SK-N-SH treated with all-trans-retinoic acid at 6 μM for 48 hours (cell line): ENCODE results near the gene PGR.

Experiments used
- ATAC-seq: fragments of 200-7000 bp; cut with Tn5 transposase; 3 replicates; pipeline ENCODE4 v1.9.1; 2020; ENCODE audit warnings: mild to moderate bottlenecking, moderate library complexity
- ARNTL ChIP-seq: fragments of 450-650 bp; formaldehyde crosslinking; IDR thresholded peaks from 2 replicates; pipeline ENCODE4 v1.5.0; 2020; ENCODE audit warnings: low read depth, mild to moderate bottlenecking, moderate library complexity, borderline replicate concordance
- BACH2 ChIP-seq: fragments of 250-450 bp; sonication (Bioruptor Pico); IDR thresholded peaks from 2 replicates; pipeline ENCODE4 v1.9.0; 2021; ENCODE audit warnings: mild to moderate bottlenecking, borderline replicate concordance
- CSDC2 ChIP-seq: fragments of 250-450 bp; sonication (Bioruptor Pico); IDR thresholded peaks from 2 replicates; pipeline ENCODE4 v1.5.0; 2020; ENCODE audit warnings: mild to moderate bottlenecking, moderate library complexity
- ESRRG ChIP-seq: fragments of 250-450 bp; sonication (Bioruptor Pico); IDR thresholded peaks from 2 replicates; pipeline ENCODE4 v1.6.1; 2021; ENCODE audit warnings: mild to moderate bottlenecking
- GLIS3 ChIP-seq: fragments of 250-450 bp; sonication (Bioruptor Pico); IDR thresholded peaks from 2 replicates; pipeline ENCODE4 v1.5.0; 2020; ENCODE audit warnings: mild to moderate bottlenecking, moderate library complexity
- ISL1 ChIP-seq: fragments of 250-450 bp; sonication (Bioruptor Pico); IDR thresholded peaks from 2 replicates; pipeline ENCODE4 v2.1.2; 2022; ENCODE audit warnings: mild to moderate bottlenecking, moderate library complexity
- OSR1 ChIP-seq: fragments of 250-450 bp; sonication (Bioruptor Pico); IDR thresholded peaks from 2 replicates; pipeline ENCODE4 v1.8.0; 2022; ENCODE audit warnings: moderate library complexity, mild to moderate bottlenecking, inconsistent platforms
- PPARA ChIP-seq: fragments of 250-450 bp; sonication (Bioruptor Pico); IDR thresholded peaks from 2 replicates; pipeline ENCODE4 v1.5.0; 2020; ENCODE audit warnings: mild to moderate bottlenecking, borderline replicate concordance
- RARB ChIP-seq: fragments of 250-450 bp; sonication (Bioruptor Pico); IDR thresholded peaks from 2 replicates; pipeline ENCODE4 v1.8.0; 2021; ENCODE audit warnings: mild to moderate bottlenecking, moderate library complexity
- SNAI2 ChIP-seq: fragments of 250-450 bp; sonication (Bioruptor Pico); IDR thresholded peaks from 2 replicates; pipeline ENCODE4 v1.5.0; 2020; ENCODE audit warnings: mild to moderate bottlenecking, moderate library complexity
- TCF4 ChIP-seq: fragments of 250-450 bp; sonication (Bioruptor Pico); IDR thresholded peaks from 2 replicates; pipeline ENCODE4 v1.8.0; 2021; ENCODE audit warnings: mild to moderate bottlenecking, moderate library complexity, borderline replicate concordance
- TOX ChIP-seq: fragments of 250-450 bp; sonication (Bioruptor Pico); IDR thresholded peaks from 2 replicates; pipeline ENCODE4 v1.8.0; 2021; ENCODE audit warnings: mild to moderate bottlenecking, moderate library complexity, borderline replicate concordance
- ZC3H10 ChIP-seq: fragments of 250-450 bp; sonication (Bioruptor Pico); IDR thresholded peaks from 2 replicates; pipeline ENCODE4 v1.5.1; 2021; ENCODE audit warnings: mild to moderate bottlenecking, moderate library complexity
- ZFP3 ChIP-seq: fragments of 250-450 bp; sonication (Bioruptor Pico); IDR thresholded peaks from 2 replicates; pipeline ENCODE4 v1.5.0; 2020; ENCODE audit warnings: mild to moderate bottlenecking, moderate library complexity
- ZNF565 ChIP-seq: fragments of 450-650 bp; formaldehyde crosslinking; conservative IDR thresholded peaks from 2 replicates; pipeline ENCODE4 v1.5.0; 2020; ENCODE audit warnings: low read depth, mild to moderate bottlenecking, moderate library complexity
- ZNF70 ChIP-seq: fragments of 450-650 bp; formaldehyde crosslinking; IDR thresholded peaks from 2 replicates; pipeline ENCODE4 v1.5.0; 2020; ENCODE audit warnings: mild to moderate bottlenecking, moderate library complexity
- ZNF8 ChIP-seq: fragments of 450-650 bp; formaldehyde crosslinking; IDR thresholded peaks from 2 replicates; pipeline ENCODE4 v1.5.0; 2020; ENCODE audit warnings: mild to moderate bottlenecking, moderate library complexity
- TF ChIP-seq, protein P1 (sequence below): fragments of 250-450 bp; sonication (Bioruptor Pico); IDR thresholded peaks from 2 replicates; pipeline ENCODE4 v1.5.1; 2021; ENCODE audit warnings: mild to moderate bottlenecking, moderate library complexity
- TF ChIP-seq, protein P2 (sequence below): fragments of 250-450 bp; sonication (Bioruptor Pico); IDR thresholded peaks from 2 replicates; pipeline ENCODE4 v1.5.1; 2020; ENCODE audit warnings: low read depth, mild to moderate bottlenecking, moderate library complexity
- TF ChIP-seq, protein P3 (sequence below): fragments of 250-450 bp; sonication (Bioruptor Pico); IDR thresholded peaks from 2 replicates; pipeline ENCODE4 v1.8.0; 2021; ENCODE audit warnings: low read depth, mild to moderate bottlenecking, moderate library complexity, borderline replicate concordance
- TF ChIP-seq, protein P4 (sequence below): fragments of 250-450 bp; sonication (Bioruptor Pico); IDR thresholded peaks from 2 replicates; pipeline ENCODE4 v1.5.0; 2020; ENCODE audit warnings: mild to moderate bottlenecking, moderate library complexity
- TF ChIP-seq, protein P5 (sequence below): fragments of 250-450 bp; sonication (Bioruptor Pico); IDR thresholded peaks from 2 replicates; pipeline ENCODE4 v1.8.0; 2020; ENCODE audit warnings: mild to moderate bottlenecking, moderate library complexity, borderline replicate concordance

Gene PGR

DNA sequence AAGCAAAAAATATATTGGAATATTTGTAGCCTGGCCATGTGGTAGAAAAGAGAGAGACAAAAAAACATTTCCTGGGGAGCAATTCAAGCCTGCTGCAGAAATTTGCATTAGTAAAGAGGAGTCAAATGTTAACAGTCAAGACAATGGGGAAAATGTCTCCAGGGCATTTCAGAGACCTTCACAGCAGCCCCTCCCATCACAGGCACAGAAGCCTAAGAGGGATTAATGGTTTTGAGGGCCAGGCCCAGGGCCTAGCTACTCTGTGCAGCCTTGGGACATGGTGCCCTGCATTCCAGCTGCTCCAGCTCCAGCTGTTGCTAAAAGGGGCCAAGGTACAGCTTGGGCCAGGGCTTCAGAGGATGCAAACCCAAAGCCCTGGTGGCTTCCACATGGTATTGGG lies 46.8 kb downstream of the PGR start:
- ATAC-seq: no peak
- TF ChIP-seq, protein P1, sequence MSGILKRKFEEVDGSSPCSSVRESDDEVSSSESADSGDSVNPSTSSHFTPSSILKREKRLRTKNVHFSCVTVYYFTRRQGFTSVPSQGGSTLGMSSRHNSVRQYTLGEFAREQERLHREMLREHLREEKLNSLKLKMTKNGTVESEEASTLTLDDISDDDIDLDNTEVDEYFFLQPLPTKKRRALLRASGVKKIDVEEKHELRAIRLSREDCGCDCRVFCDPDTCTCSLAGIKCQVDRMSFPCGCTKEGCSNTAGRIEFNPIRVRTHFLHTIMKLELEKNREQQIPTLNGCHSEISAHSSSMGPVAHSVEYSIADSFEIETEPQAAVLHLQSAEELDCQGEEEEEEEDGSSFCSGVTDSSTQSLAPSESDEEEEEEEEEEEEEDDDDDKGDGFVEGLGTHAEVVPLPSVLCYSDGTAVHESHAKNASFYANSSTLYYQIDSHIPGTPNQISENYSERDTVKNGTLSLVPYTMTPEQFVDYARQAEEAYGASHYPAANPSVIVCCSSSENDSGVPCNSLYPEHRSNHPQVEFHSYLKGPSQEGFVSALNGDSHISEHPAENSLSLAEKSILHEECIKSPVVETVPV (CRISPR knock-in tag): no peak
- TF ChIP-seq ESRRG (CRISPR knock-in tag) (no peak), OSR1 (CRISPR knock-in tag) (no peak), CSDC2 (CRISPR knock-in tag) (no peak), BACH2 (CRISPR knock-in tag) (no peak), RARB (CRISPR knock-in tag) (no peak)
- TF ChIP-seq, all 23 proteins: peak for 0

DNA sequence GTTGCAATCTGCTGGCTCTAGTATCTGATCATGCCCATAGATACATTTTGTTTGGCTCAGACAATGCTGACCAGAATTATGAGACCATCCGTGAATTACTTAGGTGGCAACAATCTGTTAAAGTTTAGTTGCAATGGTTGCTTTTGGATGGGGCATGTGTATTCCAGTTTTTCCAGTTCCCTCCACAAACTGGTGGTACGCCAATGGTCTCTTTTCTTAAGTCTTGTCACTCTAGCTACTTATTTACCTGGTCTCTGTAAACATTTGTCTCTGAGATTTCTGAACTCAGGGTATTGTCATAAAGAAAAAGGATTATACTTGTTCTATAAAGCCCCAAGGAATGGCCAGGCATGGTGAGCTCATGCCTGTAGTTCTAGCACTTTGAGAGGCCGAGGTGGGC lies 65.9 kb downstream of the PGR start:
- ATAC-seq: no peak
- TF ChIP-seq PPARA (no peak), ZFP3 (CRISPR knock-in tag) (no peak), ZNF8 (CRISPR knock-in tag) (no peak), ARNTL (CRISPR knock-in tag) (no peak), TCF4 (CRISPR knock-in tag) (no peak), ZC3H10 (CRISPR knock-in tag) (no peak), GLIS3 (CRISPR knock-in tag) (no peak), ZNF565 (no peak), SNAI2 (CRISPR knock-in tag) (no peak), BACH2 (CRISPR knock-in tag) (no peak), TOX (CRISPR knock-in tag) (no peak), ZNF70 (CRISPR knock-in tag) (no peak), ISL1 (CRISPR knock-in tag) (no peak), OSR1 (CRISPR knock-in tag) (no peak), ESRRG (CRISPR knock-in tag) (no peak)
- TF ChIP-seq, protein P1 (CRISPR knock-in tag): no peak
- TF ChIP-seq, protein P2, sequence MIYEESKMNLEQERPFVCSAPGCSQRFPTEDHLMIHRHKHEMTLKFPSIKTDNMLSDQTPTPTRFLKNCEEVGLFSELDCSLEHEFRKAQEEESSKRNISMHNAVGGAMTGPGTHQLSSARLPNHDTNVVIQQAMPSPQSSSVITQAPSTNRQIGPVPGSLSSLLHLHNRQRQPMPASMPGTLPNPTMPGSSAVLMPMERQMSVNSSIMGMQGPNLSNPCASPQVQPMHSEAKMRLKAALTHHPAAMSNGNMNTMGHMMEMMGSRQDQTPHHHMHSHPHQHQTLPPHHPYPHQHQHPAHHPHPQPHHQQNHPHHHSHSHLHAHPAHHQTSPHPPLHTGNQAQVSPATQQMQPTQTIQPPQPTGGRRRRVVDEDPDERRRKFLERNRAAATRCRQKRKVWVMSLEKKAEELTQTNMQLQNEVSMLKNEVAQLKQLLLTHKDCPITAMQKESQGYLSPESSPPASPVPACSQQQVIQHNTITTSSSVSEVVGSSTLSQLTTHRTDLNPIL: no peak
- TF ChIP-seq, protein P3, sequence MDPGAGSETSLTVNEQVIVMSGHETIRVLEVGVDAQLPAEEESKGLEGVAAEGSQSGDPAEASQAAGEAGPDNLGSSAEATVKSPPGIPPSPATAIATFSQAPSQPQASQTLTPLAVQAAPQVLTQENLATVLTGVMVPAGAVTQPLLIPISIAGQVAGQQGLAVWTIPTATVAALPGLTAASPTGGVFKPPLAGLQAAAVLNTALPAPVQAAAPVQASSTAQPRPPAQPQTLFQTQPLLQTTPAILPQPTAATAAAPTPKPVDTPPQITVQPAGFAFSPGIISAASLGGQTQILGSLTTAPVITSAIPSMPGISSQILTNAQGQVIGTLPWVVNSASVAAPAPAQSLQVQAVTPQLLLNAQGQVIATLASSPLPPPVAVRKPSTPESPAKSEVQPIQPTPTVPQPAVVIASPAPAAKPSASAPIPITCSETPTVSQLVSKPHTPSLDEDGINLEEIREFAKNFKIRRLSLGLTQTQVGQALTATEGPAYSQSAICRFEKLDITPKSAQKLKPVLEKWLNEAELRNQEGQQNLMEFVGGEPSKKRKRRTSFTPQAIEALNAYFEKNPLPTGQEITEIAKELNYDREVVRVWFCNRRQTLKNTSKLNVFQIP (CRISPR knock-in tag): no peak
- TF ChIP-seq, protein P4, sequence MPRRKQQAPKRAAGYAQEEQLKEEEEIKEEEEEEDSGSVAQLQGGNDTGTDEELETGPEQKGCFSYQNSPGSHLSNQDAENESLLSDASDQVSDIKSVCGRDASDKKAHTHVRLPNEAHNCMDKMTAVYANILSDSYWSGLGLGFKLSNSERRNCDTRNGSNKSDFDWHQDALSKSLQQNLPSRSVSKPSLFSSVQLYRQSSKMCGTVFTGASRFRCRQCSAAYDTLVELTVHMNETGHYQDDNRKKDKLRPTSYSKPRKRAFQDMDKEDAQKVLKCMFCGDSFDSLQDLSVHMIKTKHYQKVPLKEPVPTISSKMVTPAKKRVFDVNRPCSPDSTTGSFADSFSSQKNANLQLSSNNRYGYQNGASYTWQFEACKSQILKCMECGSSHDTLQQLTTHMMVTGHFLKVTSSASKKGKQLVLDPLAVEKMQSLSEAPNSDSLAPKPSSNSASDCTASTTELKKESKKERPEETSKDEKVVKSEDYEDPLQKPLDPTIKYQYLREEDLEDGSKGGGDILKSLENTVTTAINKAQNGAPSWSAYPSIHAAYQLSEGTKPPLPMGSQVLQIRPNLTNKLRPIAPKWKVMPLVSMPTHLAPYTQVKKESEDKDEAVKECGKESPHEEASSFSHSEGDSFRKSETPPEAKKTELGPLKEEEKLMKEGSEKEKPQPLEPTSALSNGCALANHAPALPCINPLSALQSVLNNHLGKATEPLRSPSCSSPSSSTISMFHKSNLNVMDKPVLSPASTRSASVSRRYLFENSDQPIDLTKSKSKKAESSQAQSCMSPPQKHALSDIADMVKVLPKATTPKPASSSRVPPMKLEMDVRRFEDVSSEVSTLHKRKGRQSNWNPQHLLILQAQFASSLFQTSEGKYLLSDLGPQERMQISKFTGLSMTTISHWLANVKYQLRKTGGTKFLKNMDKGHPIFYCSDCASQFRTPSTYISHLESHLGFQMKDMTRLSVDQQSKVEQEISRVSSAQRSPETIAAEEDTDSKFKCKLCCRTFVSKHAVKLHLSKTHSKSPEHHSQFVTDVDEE (CRISPR knock-in tag): no peak
- TF ChIP-seq, protein P5, sequence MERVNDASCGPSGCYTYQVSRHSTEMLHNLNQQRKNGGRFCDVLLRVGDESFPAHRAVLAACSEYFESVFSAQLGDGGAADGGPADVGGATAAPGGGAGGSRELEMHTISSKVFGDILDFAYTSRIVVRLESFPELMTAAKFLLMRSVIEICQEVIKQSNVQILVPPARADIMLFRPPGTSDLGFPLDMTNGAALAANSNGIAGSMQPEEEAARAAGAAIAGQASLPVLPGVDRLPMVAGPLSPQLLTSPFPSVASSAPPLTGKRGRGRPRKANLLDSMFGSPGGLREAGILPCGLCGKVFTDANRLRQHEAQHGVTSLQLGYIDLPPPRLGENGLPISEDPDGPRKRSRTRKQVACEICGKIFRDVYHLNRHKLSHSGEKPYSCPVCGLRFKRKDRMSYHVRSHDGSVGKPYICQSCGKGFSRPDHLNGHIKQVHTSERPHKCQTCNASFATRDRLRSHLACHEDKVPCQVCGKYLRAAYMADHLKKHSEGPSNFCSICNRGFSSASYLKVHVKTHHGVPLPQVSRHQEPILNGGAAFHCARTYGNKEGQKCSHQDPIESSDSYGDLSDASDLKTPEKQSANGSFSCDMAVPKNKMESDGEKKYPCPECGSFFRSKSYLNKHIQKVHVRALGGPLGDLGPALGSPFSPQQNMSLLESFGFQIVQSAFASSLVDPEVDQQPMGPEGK: no peak
- TF ChIP-seq, all 23 proteins: peak for 0
